K562 (cell line): ENCODE measurements around the gene PPP1R3G. TPM values are rescaled to one million over a fixed set of nuclear protein-coding genes. Genes with fewer than 3 reads are reported as not detected.

Experiments
- ARNT ChIP-seq, 2 experiments: fragments of 450-650 bp; IDR thresholded peaks; 2 replicates each; pipeline ENCODE4 v1.6.1; 2016; ENCODE audit warnings: mild to moderate bottlenecking in 1 of 2
- CCNT2 ChIP-seq: IDR thresholded peaks from 2 replicates; pipeline ENCODE4 v1.6.1; 2011; ENCODE audit warnings: borderline replicate concordance, low read depth, mild to moderate bottlenecking, moderate library complexity, mixed read lengths, low read length; ENCODE audit not compliant: insufficient read length; ENCODE audit errors: extremely low read depth
- CREM ChIP-seq: IDR thresholded peaks from 2 replicates; pipeline ENCODE4 v1.6.1; 2014; ENCODE audit warnings: antibody characterized with exemption, low read depth
- EHMT2 ChIP-seq: fragments of 450-650 bp; IDR thresholded peaks from 2 replicates; pipeline ENCODE4 v1.6.1; 2018; ENCODE audit warnings: antibody characterized with exemption
- HMG20A ChIP-seq: fragments of 450-650 bp; formaldehyde crosslinking; conservative IDR thresholded peaks from 2 replicates; pipeline ENCODE4 v1.4.0; 2020; ENCODE audit warnings: mild to moderate bottlenecking, mixed read lengths
- L3MBTL2 ChIP-seq: fragments of 450-650 bp; IDR thresholded peaks from 2 replicates; pipeline ENCODE4 v1.6.1; 2016; ENCODE audit warnings: mild to moderate bottlenecking, moderate library complexity
- MAZ ChIP-seq, 2 experiments: fragments of 450-650 bp in 1 of 2; sonication (generic) in 1 of 2; formaldehyde crosslinking; IDR thresholded peaks in 1 of 2; conservative IDR thresholded peaks in 1 of 2; 2 replicates each; pipeline versions ENCODE4 v1.4.0 to v1.5.0; 2020; ENCODE audit warnings: mild to moderate bottlenecking in 1 of 2, missing genetic modification reagents in 1 of 2
- MBD2 ChIP-seq: sonication (generic); IDR thresholded peaks from 2 replicates; pipeline ENCODE4 v1.6.1; 2016; ENCODE audit warnings: low read depth, borderline replicate concordance
- MCM2 ChIP-seq: fragments of 450-650 bp; IDR thresholded peaks from 2 replicates; pipeline ENCODE4 v1.6.1; 2017; ENCODE audit warnings: low read depth, mild to moderate bottlenecking
- MCM3 ChIP-seq: fragments of 450-650 bp; IDR thresholded peaks from 2 replicates; pipeline ENCODE4 v1.6.1; 2016
- MXD1 ChIP-seq: fragments of 250-450 bp; sonication (Bioruptor Pico); IDR thresholded peaks from 2 replicates; pipeline ENCODE4 v1.8.0; 2021; ENCODE audit warnings: borderline replicate concordance, mild to moderate bottlenecking, moderate library complexity; ENCODE audit not compliant: poor library complexity, severe bottlenecking
- MYBL2 ChIP-seq, 2 experiments: fragments of 450-650 bp in 1 of 2; sonication (generic) in 1 of 2; formaldehyde crosslinking in 1 of 2; IDR thresholded peaks; 2 replicates each; pipeline versions ENCODE4 v1.6.1 to v1.8.1; 2017 to 2022; ENCODE audit warnings: borderline replicate concordance in 1 of 2, inconsistent platforms in 1 of 2, low read depth in 1 of 2, mild to moderate bottlenecking in 1 of 2, missing genetic modification reagents in 1 of 2, moderate library complexity in 1 of 2
- NBN ChIP-seq: fragments of 450-650 bp; IDR thresholded peaks from 2 replicates; pipeline ENCODE4 v1.6.1; 2016; ENCODE audit warnings: low read depth, mild to moderate bottlenecking
- NCOA2 ChIP-seq, 2 experiments: fragments of 450-650 bp; IDR thresholded peaks; 2 replicates each; pipeline ENCODE4 v1.6.1; 2018; ENCODE audit warnings: mild to moderate bottlenecking in 2 of 2, moderate library complexity in 1 of 2; ENCODE audit not compliant: partially characterized antibody in 2 of 2
- NFATC3 ChIP-seq: fragments of 450-650 bp; IDR thresholded peaks from 2 replicates; pipeline ENCODE4 v1.6.1; 2017; ENCODE audit warnings: mild to moderate bottlenecking
- NFIX ChIP-seq: fragments of 250-450 bp; sonication (Bioruptor Pico); IDR thresholded peaks from 2 replicates; pipeline ENCODE4 v1.4.0; 2020; ENCODE audit warnings: low read depth, mild to moderate bottlenecking, moderate library complexity
- NR1H2 ChIP-seq: sonication (generic); formaldehyde crosslinking; IDR thresholded peaks from 2 replicates; pipeline ENCODE4 v1.4.0; 2020; ENCODE audit warnings: mild to moderate bottlenecking, missing genetic modification reagents
- NRF1 ChIP-seq, 2 experiments: fragments of 450-650 bp; IDR thresholded peaks in 1 of 2; conservative IDR thresholded peaks in 1 of 2; 2 replicates each; pipeline ENCODE4 v1.6.1; 2014; ENCODE audit warnings: mild to moderate bottlenecking in 2 of 2
- POLR2G ChIP-seq: fragments of 200-400 bp; formaldehyde crosslinking; IDR thresholded peaks from 2 replicates; pipeline ENCODE4 v1.6.1; 2017; ENCODE audit warnings: low read depth, mild to moderate bottlenecking, antibody characterized with exemption, low read length, moderate library complexity
- SAFB ChIP-seq: fragments of 200-400 bp; formaldehyde crosslinking; IDR thresholded peaks from 2 replicates; pipeline ENCODE4 v1.6.1; 2017; ENCODE audit warnings: low read depth, low read length, borderline replicate concordance
- TBP ChIP-seq: optimal IDR thresholded peaks from 2 replicates; pipeline ENCODE3; 2011; ENCODE audit warnings: low read depth, low read length, improper control_type of control experiment
- TRIM28 ChIP-seq: fragments of 450-650 bp; IDR thresholded peaks from 2 replicates; pipeline ENCODE4 v1.6.1; 2017
- YY1 ChIP-seq, 3 experiments: IDR thresholded peaks; 2 replicates each; pipeline ENCODE4 v1.6.1; 2011; ENCODE audit warnings: low read length in 2 of 3, mild to moderate bottlenecking in 2 of 3, moderate library complexity in 2 of 3, borderline replicate concordance in 1 of 3, control low read depth in 1 of 3, low read depth in 1 of 3; ENCODE audit not compliant: insufficient read depth in 3 of 3, insufficient replicate concordance in 2 of 3, control insufficient read depth in 1 of 3, insufficient read length in 1 of 3; ENCODE audit errors: extremely low read depth in 1 of 3
- ZFX ChIP-seq: sonication (generic); formaldehyde crosslinking; IDR thresholded peaks from 2 replicates; pipeline ENCODE4 v1.8.0; 2022; ENCODE audit warnings: mild to moderate bottlenecking, missing genetic modification reagents, moderate library complexity
- ZNF12 ChIP-seq: sonication (generic); formaldehyde crosslinking; IDR thresholded peaks from 2 replicates; pipeline ENCODE4 v1.4.0; 2020; ENCODE audit warnings: mild to moderate bottlenecking, missing genetic modification reagents
- ZNF347 ChIP-seq: fragments of 450-650 bp; formaldehyde crosslinking; IDR thresholded peaks from 2 replicates; pipeline ENCODE4 v1.4.0; 2020; ENCODE audit warnings: low read depth, mild to moderate bottlenecking, moderate library complexity
- ZNF57 ChIP-seq: fragments of 450-650 bp; formaldehyde crosslinking; IDR thresholded peaks from 2 replicates; pipeline ENCODE4 v1.4.0; 2020; ENCODE audit warnings: mild to moderate bottlenecking, moderate library complexity
- ZNF639 ChIP-seq, 2 experiments: fragments of 200-800 bp in 1 of 2; sonication (Bioruptor generic) in 1 of 2; sonication (generic) in 1 of 2; formaldehyde crosslinking in 1 of 2; IDR thresholded peaks in 1 of 2; conservative IDR thresholded peaks in 1 of 2; 2 replicates each; pipeline versions ENCODE4 v1.5.0 to v1.6.1; 2016 to 2020; ENCODE audit warnings: missing compliant biosample characterization in 1 of 2, missing genetic modification characterization in 1 of 2, missing genetic modification reagents in 1 of 2
- ZNF830 ChIP-seq: fragments of 250-450 bp; sonication (Bioruptor Pico); IDR thresholded peaks from 2 replicates; pipeline ENCODE4 v1.5.0; 2021; ENCODE audit warnings: mild to moderate bottlenecking
- polyA plus RNA-seq, 8 experiments: library from polyadenylated mRNA; depleted of rRNA in 4 of 8; stranded (reverse) in 5 of 8; unstranded in 3 of 8; fragments of >200 nt; fragmentation: Nextera tagmentation in 2 of 8; fragmentation: Illumina TruSeq in 1 of 8; extraction: Ambion mirVana in 2 of 8; extraction: Trizol in 1 of 8; gene quantifications; 2 replicates each; pipeline versions ENCODE4 v1.2.1 to v1.2.3, GENCODE V29; 2011 to 2014; ENCODE audit warnings: inconsistent platforms in 1 of 8, missing spikeins in 1 of 8
- total RNA-seq, 7 experiments: library from RNA; depleted of rRNA in 6 of 7; stranded (reverse); fragments of >200 nt in 6 of 7; fragmentation: Illumina TruSeq in 2 of 7; extraction: Trizol in 2 of 7; gene quantifications; 2 replicates each; pipeline versions ENCODE4 v1.2.1 to v1.2.3, GENCODE V29; 2011 to 2021; ENCODE audit warnings: low replicate concordance in 1 of 7

PPP1R3G gene
- total and polyA plus RNA-seq, 9 of the 15 experiments (the other 6 are each of a cell fraction or from before 2014, with no cell fraction given) = 0.01 to 0.13 (median 0.01) TPM; not detected in 4

GRCh38 chr6:5084360-5084780 lies 771 bp upstream of the PPP1R3G start (continued):
- TF ChIP-seq NR1H2 (CRISPR knock-in tag) (no peak), NFIX (CRISPR knock-in tag) (no peak), HMG20A (no peak), POLR2G (peak; percentile 43), TRIM28 (no peak), ZNF830 (CRISPR knock-in tag) (no peak), MYBL2 (IDR thresholded peaks at IDR 0.05; ENCODE audit: low read depth) (no peak), MYBL2 (CRISPR knock-in tag; IDR thresholded peaks at IDR 0.05; ENCODE audit: borderline replicate concordance) (no peak), NFATC3 (no peak), NCOA2 (IDR thresholded peaks at IDR 0.05; ENCODE audit: partially characterized antibody in 2 of 2) (no peak), MAZ (CRISPR knock-in tag; conservative IDR thresholded peaks at IDR 0.05 in 1 of 2, IDR thresholded peaks at IDR 0.05 in 1 of 2) (peak in 1 of 2 experiments; percentile 95; a peak in 2 of 4 replicates), MCM2 (no peak), ZFX (CRISPR knock-in tag) (peak; percentile 34; the same call in 1 of the 2 replicates), ZNF347 (CRISPR knock-in tag) (no peak), ZNF12 (CRISPR knock-in tag) (no peak), ZNF57 (no peak), SAFB (0 out of 2 replicates have a peak, but pooled peaks have one; percentile 41), ARNT (IDR thresholded peaks at IDR 0.05) (no peak), MXD1 (CRISPR knock-in tag) (no peak), YY1 (IDR thresholded peaks at IDR 0.05; ENCODE audit: borderline replicate concordance in 1 of 3, control insufficient read depth in 1 of 3, extremely low read depth in 1 of 3, insufficient read depth in 3 of 3, insufficient read length in 1 of 3, insufficient replicate concordance in 2 of 3, low read depth in 1 of 3, low read length in 2 of 3) (peak in 1 of 3 experiments; percentile 53), CCNT2 (peak; percentile 48), MCM3 (no peak), EHMT2 (no peak), CREM (no peak), TBP (no peak), MBD2 (no peak), L3MBTL2 (peak; percentile 68), ZNF639 (CRISPR knock-in tag; conservative IDR thresholded peaks at IDR 0.05 in 1 of 2, IDR thresholded peaks at IDR 0.05 in 1 of 2) (peak in 1 of 2 experiments; percentile 35; a peak in 1 of 4 replicates), NBN (no peak), NRF1 (conservative IDR thresholded peaks at IDR 0.05 in 1 of 2, IDR thresholded peaks at IDR 0.05 in 1 of 2) (peak in 1 of 2 experiments; percentile 3; a peak in 1 of 4 replicates)
